Stimulated activated CD8-positive, alpha-beta memory T cell treated with anti-CD3 and anti-CD28 coated beads, Interleukin-15, amount 100 ng/mL, for 48 hours (primary cell): ENCODE data around the gene RIBC2.
"Not testable (repeated sequence)": the region's sequence is repeated elsewhere in the genome, so short reads cannot be mapped to it uniquely, and the experiment has no call there.

Source experiments
- DNase-seq, 2 donors: peaks; one replicate each; pipeline ENCODE4 v3.0.0-alpha.2; 2020; ENCODE audit warnings: low read depth in 2 of 2

RIBC2 gene, protein sequence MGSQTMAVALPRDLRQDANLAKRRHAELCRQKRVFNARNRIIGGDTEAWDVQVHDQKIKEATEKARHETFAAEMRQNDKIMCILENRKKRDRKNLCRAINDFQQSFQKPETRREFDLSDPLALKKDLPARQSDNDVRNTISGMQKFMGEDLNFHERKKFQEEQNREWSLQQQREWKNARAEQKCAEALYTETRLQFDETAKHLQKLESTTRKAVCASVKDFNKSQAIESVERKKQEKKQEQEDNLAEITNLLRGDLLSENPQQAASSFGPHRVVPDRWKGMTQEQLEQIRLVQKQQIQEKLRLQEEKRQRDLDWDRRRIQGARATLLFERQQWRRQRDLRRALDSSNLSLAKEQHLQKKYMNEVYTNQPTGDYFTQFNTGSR

DNA sequence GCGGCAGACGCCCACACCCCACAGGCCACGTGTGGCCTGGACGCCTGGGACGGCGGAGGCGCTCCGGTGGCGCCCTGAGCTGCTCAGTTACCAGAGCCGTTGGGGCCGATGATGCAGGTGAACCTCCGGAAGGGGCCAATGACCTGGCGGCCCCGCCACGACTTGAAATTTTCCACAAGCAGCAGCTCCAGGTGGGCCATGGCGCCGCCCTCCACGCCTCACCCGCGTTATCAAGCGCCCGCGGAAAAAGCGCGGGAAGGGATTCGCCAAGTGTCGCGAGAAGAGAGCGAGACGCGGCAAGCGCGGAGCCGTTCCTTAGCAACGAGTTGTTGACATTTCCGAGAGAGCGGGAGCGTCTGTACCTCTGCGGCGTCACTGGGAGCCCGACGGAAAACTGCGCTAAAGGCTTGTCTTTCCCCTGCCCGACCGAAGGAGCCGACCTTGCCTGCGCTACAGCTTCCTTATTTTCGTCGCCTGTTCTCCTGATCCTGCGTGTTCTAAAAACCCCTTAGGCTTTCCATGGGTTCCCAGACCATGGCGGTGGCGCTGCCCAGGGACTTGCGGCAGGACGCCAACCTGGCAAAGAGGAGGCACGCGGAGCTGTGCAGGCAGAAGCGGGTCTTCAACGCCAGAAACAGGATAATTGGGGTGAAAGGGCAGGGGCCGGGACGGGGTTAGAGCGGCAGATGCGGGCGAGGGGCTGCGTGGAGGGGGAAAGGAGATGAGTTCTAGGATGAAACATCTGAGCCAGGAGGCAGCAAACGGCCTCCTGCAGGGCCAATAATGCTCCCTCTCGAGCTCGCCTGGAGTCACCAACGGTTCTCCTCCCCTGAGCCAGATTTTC lies at the start of gene RIBC2, which contains the start of gene SMC1B:
Gene RIBC2 (plus strand): TSS at position 326 of the 844 bp plus-strand sequence. CDS start 194 bp downstream, at position 520.
Gene SMC1B (minus strand): TSS at position 232 of the 844 bp plus-strand sequence. CDS start 32 bp downstream, at position 200.
- DNase-seq = peak; percentile 79 to 85

GRCh38 chr22:45366713-45367112 lies 46.8 kb upstream of the RIBC2 start:
- DNase-seq = no peak

- not testable (repeated sequence) for DNase-seq
Observed at GRCh38 chr22:45373592-45373991, 39.9 kb upstream of the RIBC2 start.

DNA sequence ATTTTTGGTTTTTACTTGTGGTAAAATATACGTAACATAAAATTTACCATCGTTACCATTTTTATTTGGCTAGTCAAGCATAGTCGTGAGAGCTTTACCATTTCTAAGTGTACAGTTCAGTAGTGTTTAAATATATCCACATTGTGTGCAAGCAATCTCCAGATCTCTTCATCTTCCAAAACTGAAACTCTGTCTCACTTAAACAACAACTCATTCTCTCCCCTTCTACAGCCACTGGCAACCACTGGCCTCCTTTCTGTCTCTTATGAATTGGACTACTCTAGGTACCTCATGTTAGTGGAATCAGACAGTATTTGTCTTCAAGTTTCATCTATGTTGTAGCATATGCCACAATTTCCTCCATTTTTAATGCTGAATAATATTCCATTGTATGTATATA lies 37.5 kb upstream of the RIBC2 start:
- DNase-seq = no peak

DNA sequence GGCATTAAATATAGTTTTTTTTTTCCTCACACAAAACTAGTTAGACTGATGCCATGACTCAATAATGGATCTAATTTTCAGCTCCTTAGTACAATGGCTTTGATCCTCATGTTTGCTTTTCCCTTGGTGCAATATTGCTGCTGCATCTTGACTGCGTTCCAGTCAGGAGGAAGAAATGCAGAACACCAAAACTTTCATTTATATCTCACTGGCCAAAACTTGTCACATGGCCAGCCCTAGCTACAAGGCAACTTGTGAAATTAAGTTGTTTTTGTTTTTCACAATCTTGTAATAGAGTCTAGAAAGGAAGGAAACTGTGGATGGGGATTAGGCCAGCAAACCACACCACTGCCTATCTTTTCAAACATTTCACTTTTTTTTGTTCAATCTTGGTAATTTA lies 36.8 kb upstream of the RIBC2 start:
- no peak for DNase-seq

DNA sequence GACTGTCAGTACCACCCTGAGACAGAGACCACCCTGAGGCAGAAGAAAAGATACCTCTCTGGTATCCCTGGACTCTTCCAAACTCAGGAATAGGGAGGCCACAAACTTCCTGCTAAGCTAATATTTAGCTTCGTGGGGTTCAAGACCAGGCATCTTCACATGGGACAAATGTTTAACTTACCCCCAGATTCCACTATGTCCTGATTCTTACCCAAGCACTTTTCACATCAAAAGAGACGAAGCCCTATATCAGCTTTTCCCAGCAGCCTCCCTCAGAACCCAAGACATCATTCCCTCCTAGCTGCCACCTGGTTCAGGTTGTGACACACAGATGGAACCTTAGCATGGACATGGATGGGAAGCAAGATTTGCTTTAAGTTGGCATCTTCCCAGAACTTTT lies 32.1 kb upstream of the RIBC2 start:
- DNase-seq = no peak

DNA sequence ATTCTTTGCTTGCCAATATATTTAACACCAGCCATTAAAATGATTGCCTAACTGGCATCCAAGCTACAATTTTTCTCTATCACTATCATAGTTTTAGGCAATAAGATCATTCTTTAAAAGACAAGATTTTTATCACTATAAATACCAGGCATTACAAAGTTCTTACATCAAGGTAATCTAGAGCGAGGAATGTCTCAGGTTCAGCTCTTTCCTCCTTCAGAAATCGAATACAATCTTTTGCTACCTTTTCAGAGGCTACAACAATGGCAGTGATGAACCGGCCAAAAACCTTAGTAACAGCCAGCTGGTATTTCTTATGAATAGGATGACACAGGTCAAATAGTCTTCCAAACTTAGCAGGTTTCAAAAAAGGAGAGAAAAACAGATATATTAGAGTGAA lies 23.9 kb upstream of the RIBC2 start:
- no peak for DNase-seq

DNA sequence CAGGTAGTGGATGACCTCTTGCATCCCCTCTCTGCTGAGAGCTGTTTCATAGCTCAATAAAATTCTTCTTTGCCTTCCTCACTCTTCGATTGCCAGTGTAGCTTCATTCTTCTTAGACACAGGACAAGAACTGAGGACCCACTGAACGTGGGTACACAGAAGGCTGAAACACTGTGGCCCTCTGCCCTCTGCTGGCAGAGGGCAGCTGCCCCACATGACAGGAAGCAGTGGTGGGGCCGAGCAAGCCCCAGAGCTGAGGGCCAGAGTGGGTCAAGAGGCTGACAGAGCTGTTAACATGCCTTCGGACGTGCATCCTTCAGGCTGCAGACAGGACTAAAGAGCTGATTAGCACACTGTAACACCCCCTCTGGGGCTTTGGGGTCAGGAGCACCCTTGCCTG lies 15.7 kb upstream of the RIBC2 start:
- no peak for DNase-seq

- no peak for DNase-seq
Observed at GRCh38 chr22:45398214-45398613, 15.3 kb upstream of the RIBC2 start.

GRCh38 chr22:45399712-45400445 lies 13.6 kb upstream of the RIBC2 start:
- no peak for DNase-seq

DNA sequence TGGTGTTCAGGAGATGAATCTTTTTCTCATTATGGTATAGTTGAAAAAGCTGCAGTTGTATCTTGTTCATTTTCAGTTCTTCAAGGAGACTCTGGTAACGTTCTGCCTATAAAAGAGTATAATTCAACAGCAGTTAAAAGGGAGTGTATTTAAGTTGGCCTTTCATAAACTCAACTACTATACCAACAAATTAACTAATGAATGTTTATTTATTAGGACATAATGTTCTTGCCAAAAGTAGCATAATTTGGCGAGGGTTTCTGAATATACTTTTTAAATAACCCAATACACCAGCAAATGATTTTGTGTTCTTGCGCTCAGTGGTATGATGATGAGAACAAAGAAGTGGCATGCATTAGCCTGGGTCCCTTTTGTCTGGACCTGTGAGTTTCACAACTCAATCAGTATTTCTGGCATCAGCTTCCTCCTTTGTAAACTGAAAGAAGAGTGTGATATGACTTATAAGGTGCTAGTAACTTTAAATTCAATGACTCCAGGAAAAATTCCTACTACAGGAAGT lies 11.0 kb upstream of the RIBC2 start:
- DNase-seq = no peak

GRCh38 chr22:45407793-45408192 lies 5.7 kb upstream of the RIBC2 start:
- no peak for DNase-seq

- DNase-seq = no peak
Observed at GRCh38 chr22:45413013-45413367, 503 bp upstream of the RIBC2 start.

DNA sequence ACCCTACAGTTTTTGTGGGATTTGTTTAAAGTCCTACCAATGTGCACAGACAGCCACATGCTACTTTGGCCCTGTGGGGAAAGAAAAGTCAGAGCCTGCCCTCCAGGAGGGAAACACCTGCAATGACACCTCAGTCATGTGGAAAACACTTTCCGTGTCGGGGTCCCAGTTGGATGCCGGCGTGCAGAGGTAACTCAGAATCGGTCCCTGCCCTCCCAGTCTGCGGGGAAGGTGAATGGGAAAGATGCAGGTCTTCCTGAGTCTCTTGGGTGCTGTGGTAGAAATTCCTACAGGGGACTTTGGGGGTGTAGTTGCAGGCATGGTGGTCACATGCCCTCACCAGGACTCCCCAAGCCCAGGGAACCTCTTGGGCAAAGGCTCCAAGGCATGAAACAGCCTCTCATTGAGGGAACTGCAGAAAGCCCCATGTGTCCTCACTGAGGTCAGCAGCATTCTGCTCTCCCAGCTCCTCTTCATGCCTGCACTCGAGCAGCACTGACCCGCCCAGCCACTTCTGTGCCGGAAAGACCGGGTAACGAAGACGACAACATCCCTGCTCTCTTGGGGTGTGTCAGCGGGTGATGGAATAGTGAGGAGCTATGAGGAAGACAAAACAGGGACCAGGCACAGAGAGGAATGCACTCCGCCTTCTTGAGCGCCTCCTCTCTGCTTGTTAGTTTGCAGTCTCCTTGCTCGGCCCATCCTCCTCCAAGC lies 4.7 kb downstream of the RIBC2 start:
- no peak for DNase-seq

GRCh38 chr22:45418770-45419138 lies 5.3 kb downstream of the RIBC2 start:
- DNase-seq = no peak

DNA sequence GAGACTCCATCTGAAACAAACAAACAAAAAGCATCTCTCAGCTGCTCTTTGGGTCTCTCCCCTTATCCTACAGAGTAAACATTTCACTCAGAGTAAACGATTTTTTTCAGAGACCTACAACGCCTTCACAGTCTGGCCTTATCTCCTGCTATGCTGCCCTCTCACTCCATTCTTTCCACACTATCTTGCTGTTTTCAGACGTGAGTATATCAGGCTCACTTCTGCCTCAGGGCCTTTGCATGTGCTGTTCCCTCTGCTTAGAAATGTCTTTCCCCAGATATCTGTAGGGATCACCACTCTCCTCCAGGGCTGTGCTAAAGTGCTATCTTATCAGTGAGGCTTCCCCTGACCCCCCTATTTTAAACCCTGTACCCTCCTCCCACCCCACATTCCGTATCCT lies 6.5 kb downstream of the RIBC2 start:
- DNase-seq = no peak

- no peak for DNase-seq
Observed at GRCh38 chr22:45420539-45420938, 7.0 kb downstream of the RIBC2 start.

- no peak for DNase-seq
Observed at GRCh38 chr22:45421349-45422055, 8.0 kb downstream of the RIBC2 start.

DNA sequence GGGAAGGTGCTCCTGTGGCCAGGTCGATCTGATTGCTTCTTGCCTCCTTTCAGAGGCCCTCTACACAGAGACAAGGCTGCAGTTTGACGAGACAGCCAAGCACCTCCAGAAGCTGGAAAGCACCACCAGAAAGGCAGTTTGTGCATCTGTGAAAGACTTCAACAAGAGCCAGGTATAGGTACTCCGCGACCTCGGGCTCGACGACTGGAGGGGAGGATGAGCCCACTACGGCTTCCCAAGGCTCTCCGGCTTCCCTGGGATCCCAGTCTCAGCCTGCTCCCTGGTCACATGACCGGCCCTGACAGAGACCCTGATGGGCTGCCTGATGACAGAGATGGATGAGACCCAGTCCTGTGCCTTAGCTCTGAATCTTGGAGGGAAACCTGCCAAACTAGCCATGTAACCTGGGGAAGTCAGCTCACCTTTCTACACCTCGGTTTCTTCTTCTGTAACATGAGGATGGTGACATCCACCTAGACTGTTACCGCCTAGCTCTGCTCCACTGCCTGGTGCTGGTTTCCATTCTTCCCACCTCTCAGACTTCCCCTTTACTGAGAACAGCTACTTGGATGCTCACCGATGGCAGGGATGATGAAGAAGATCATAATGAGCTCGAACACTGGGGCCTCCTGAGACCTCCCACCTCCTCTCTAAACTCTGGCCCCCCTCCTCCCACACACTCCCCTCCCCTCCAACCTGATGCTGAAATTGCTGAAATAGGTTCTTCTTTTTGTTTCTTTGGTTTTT lies 8.9 kb downstream of the RIBC2 start:
- DNase-seq = no peak

DNA sequence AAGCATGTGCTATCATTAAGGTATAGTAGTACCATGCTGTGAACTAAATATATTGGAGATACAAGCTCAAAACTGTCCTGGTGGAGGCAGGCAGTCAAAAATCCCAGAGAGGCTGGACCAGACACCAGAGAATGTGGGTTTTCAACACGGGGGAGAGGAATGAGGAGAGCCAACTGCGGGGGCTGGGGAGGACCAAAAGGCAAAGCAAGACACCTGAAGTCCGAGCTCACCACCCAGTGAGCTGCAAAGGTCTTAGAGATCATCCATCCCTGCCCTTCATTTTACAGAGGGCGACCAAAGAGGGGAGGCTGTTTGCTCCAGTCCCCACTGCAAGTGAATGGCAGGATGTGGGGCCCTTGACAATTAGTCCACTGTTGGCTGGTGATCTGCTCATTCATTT lies 10.0 kb downstream of the RIBC2 start:
- no peak for DNase-seq
